Measurements from ENCODE around the gene POU3F2.

GRCh38 chr6:98821756-98822405 lies 12.5 kb upstream of the POU3F2 start:
- TF ChIP-seq CTCF (conservative IDR thresholded peaks at IDR 0.05; ENCODE audit: low read length) (no peak), EZH2phosphoT487 (IDR thresholded peaks at IDR 0.05; ENCODE audit: borderline replicate concordance) (no peak)

Data from Loucy (cell line).